Activated CD8-positive, alpha-beta memory T cell treated with anti-CD3 and anti-CD28 coated beads, Interleukin-2, amount 50 U/mL, for 24 hours (primary cell): ENCODE results near the gene SLC2A2.

Experiments used
- DNase-seq: peaks from one replicate; pipeline ENCODE4 v3.0.0-alpha.2; 2020; ENCODE audit errors: extremely low read depth

The SLC2A2 gene

GRCh38 chr3:171028779-171029232 is 2.3 kb upstream of the SLC2A2 start:
- no peak for DNase-seq

- no peak for DNase-seq
These were observed 1.7 kb upstream of the SLC2A2 start for GRCh38 chr3:171028025-171028778.

GRCh38 chr3:171023566-171023965 is 3.0 kb downstream of the SLC2A2 start:
- no peak for DNase-seq

GRCh38 chr3:171021377-171021776 is 5.1 kb downstream of the SLC2A2 start:
- no peak for DNase-seq

GRCh38 chr3:171018156-171018935 is 8.2 kb downstream of the SLC2A2 start:
- no peak for DNase-seq

- no peak for DNase-seq
These were observed 12.4 kb downstream of the SLC2A2 start for GRCh38 chr3:171013822-171014748.

- DNase-seq, result no peak
These were observed 14.6 kb downstream of the SLC2A2 start for GRCh38 chr3:171011873-171012336.

GRCh38 chr3:171011109-171011872 is 15.2 kb downstream of the SLC2A2 start:
- no peak for DNase-seq

GRCh38 chr3:171007316-171007715 is 19.2 kb downstream of the SLC2A2 start:
- no peak for DNase-seq

GRCh38 chr3:171005648-171006047 is 20.9 kb downstream of the SLC2A2 start:
- no peak for DNase-seq

GRCh38 chr3:171001957-171002694 is 24.4 kb downstream of the SLC2A2 start:
- DNase-seq, result no peak

GRCh38 chr3:171001250-171001893 is 25.1 kb downstream of the SLC2A2 start:
- DNase-seq, result no peak

- no peak for DNase-seq
These were observed 26.2 kb downstream of the SLC2A2 start for GRCh38 chr3:171000281-171000680.

GRCh38 chr3:170999737-171000242 is 26.7 kb downstream of the SLC2A2 start:
- DNase-seq, result no peak

GRCh38 chr3:170997961-170998913 is 28.3 kb downstream of the SLC2A2 start:
- DNase-seq, result no peak

GRCh38 chr3:170992854-170993253 is 33.7 kb downstream of the SLC2A2 start:
- DNase-seq, result no peak

GRCh38 chr3:170991664-170992063 is 34.9 kb downstream of the SLC2A2 start:
- DNase-seq, result no peak

GRCh38 chr3:170989100-170989648 is 37.3 kb downstream of the SLC2A2 start:
- DNase-seq, result no peak
